IMR-90 (cell line): ENCODE data around the gene RCN2. TPM values are rescaled to one million over a fixed set of nuclear protein-coding genes. Genes with fewer than 3 reads are reported as not detected.

ENCODE experiments used
- microRNA-seq, 2 experiments: library from miRNA; stranded (forward) in 1 of 2; unstranded in 1 of 2; fragments of 10-50 nt in 1 of 2; fragments of <30 nt in 1 of 2; gene quantifications in 1 of 2; microRNA quantifications in 1 of 2; one replicate each; pipeline versions ENCODE3 to v1.1.0; 2013 to 2020; ENCODE audit not compliant: insufficient read depth in 1 of 2, insufficient read length in 1 of 2, unreplicated experiment in 1 of 2
- polyA plus RNA-seq, 3 experiments: library from polyadenylated mRNA; depleted of rRNA; stranded (reverse); fragments of >200 nt; gene quantifications; 2 replicates each; pipeline ENCODE4 v1.2.3, GENCODE V29; 2012; ENCODE audit warnings: low replicate concordance in 1 of 3
- small RNA-seq, 5 experiments: library from RNA; depleted of rRNA; stranded (forward); fragments of <200 nt; gene quantifications; one replicate each; pipeline ENCODE3, GENCODE V24; 2012
- total RNA-seq: library from RNA; depleted of rRNA; stranded (reverse); fragments of >200 nt; gene quantifications from 2 replicates; pipeline ENCODE4 v1.2.3, GENCODE V29; 2012; rRNA removed

RCN2 gene
- total and polyA plus RNA-seq, 2 of the 4 experiments (the other 2 are of a cell fraction), result 12.0 to 56.5 TPM

Small RNA genes lying within 50 kb of the gene (microRNA-seq; reads per million reads assigned to microRNA genes)
- not detected for gene RN7SL278P (ENCODE audit: insufficient read depth, insufficient read length)

Small RNA genes lying within 50 kb of the gene (small RNA-seq; reads per million reads assigned to genes)
- gene RN7SL278P, result 0 reads per million in 5 experiments

Other genes with a start within 250 kb of the RCN2 start
- gene SCAPER, start 26.4 kb upstream of the RCN2 start, total RNA-seq, result 9.7 and 13.6 TPM in 2 replicates
- 1.9 and 2.9 TPM in 2 replicates for gene SCAPER, start 26.4 kb upstream of the RCN2 start, polyA plus RNA-seq (2012; rRNA removed)
- 0.36 and 0.56 TPM in 2 replicates for gene PSTPIP1, start 63.4 kb downstream of the RCN2 start, total RNA-seq
- gene PSTPIP1, start 63.4 kb downstream of the RCN2 start, polyA plus RNA-seq (2012; rRNA removed), result 0.83 and 1.1 TPM in 2 replicates
- gene TSPAN3, start 139.4 kb downstream of the RCN2 start, total RNA-seq, result 255 and 295 TPM in 2 replicates
- 221 and 270 TPM in 2 replicates for gene TSPAN3, start 139.4 kb downstream of the RCN2 start, polyA plus RNA-seq (2012; rRNA removed)